ENCODE data around the gene C1RL. TPM values are rescaled to one million over a fixed set of nuclear protein-coding genes. Genes with fewer than 3 reads are reported as not detected.

The C1RL gene
- total RNA-seq, 1 experiment from 2014 or later = 17.7 TPM

DNA sequence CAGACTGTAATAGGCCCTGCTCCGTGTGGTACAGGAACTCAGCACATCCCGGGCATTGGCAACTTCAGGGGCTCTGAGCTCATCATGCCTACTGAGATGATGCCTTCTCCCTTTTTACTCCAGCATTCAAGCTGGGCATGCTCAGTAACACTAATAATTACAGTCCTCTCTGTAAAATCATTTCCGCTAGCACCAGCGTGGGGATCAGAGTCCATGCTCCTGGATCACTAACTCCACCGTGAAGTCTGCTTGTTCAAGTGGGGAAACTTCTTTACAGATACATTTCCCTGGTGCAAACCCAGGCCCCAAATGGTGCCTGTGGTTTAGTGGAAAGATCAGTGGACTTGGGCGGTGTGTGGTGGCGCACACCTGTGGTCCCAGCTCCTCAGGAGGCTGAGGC is 37.9 kb upstream of the C1RL start (continued):
- TF ChIP-seq, protein P1, sequence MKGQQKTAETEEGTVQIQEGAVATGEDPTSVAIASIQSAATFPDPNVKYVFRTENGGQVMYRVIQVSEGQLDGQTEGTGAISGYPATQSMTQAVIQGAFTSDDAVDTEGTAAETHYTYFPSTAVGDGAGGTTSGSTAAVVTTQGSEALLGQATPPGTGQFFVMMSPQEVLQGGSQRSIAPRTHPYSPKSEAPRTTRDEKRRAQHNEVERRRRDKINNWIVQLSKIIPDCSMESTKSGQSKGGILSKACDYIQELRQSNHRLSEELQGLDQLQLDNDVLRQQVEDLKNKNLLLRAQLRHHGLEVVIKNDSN (CRISPR knock-in tag; IDR thresholded peaks at IDR 0.05) = no peak
- TF ChIP-seq TP53 (CRISPR knock-in tag; IDR thresholded peaks at IDR 0.05) (no peak), ZNF281 (CRISPR knock-in tag; IDR thresholded peaks at IDR 0.05) (no peak), FOXK1 (CRISPR knock-in tag; IDR thresholded peaks at IDR 0.05) (no peak), SP1 (CRISPR knock-in tag; conservative IDR thresholded peaks at IDR 0.05) (no peak), NR1H2 (CRISPR knock-in tag; IDR thresholded peaks at IDR 0.05) (no peak)

DNA sequence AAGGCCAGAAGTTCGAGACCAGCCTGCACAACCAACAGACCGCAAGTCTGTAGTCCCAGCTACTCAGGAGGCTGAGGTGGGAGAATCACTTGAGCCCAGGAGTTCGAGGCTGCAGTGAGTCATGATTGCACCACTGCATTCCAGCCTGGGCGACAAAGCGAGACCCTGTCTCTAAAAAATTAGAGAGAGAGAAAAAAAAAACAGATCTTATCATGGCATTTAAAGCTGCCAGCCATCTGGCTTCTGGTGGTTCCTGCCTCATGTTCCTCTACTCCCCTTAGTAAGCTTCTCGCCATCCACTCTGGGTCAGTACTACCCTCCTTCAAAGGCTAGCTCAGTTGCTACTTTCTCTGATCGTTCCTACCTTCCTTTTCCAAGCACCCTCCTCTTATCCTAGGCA is 37.2 kb upstream of the C1RL start:
- Mint-ChIP-seq H3K36me3 (peaks cover 8% of the 10 kb centered on the region), H3K4me3 (no peak overlapping the region), H3K4me1 (no peaks in the 10 kb centered on the region), H3K9me3 (no peaks in the 10 kb centered on the region), H3K27ac (no peak overlapping the region), H3K27me3 (ENCODE audit: low read depth) (no peaks in the 10 kb centered on the region)
- POLR2A ChIA-PET = no interaction called here
- TF ChIP-seq ZNF396 (CRISPR knock-in tag; IDR thresholded peaks at IDR 0.05; ENCODE audit: borderline replicate concordance) (no peak), HMGA2 (CRISPR knock-in tag; IDR thresholded peaks at IDR 0.05) (no peak), PRRX2 (CRISPR knock-in tag; IDR thresholded peaks at IDR 0.05) (no peak), ZNF281 (CRISPR knock-in tag; IDR thresholded peaks at IDR 0.05) (no peak), TEAD4 (CRISPR knock-in tag; IDR thresholded peaks at IDR 0.05) (no peak), ZNF425 (CRISPR knock-in tag; conservative IDR thresholded peaks at IDR 0.05) (no peak), GTF2I (CRISPR knock-in tag; conservative IDR thresholded peaks at IDR 0.05) (no peak), ESRRA (CRISPR knock-in tag; IDR thresholded peaks at IDR 0.05; ENCODE audit: borderline replicate concordance) (no peak), FOXK1 (CRISPR knock-in tag; IDR thresholded peaks at IDR 0.05) (no peak), ZNF219 (CRISPR knock-in tag; IDR thresholded peaks at IDR 0.05; ENCODE audit: borderline replicate concordance) (no peak), SOX15 (CRISPR knock-in tag; IDR thresholded peaks at IDR 0.05) (no peak)
- TF ChIP-seq, protein P2, sequence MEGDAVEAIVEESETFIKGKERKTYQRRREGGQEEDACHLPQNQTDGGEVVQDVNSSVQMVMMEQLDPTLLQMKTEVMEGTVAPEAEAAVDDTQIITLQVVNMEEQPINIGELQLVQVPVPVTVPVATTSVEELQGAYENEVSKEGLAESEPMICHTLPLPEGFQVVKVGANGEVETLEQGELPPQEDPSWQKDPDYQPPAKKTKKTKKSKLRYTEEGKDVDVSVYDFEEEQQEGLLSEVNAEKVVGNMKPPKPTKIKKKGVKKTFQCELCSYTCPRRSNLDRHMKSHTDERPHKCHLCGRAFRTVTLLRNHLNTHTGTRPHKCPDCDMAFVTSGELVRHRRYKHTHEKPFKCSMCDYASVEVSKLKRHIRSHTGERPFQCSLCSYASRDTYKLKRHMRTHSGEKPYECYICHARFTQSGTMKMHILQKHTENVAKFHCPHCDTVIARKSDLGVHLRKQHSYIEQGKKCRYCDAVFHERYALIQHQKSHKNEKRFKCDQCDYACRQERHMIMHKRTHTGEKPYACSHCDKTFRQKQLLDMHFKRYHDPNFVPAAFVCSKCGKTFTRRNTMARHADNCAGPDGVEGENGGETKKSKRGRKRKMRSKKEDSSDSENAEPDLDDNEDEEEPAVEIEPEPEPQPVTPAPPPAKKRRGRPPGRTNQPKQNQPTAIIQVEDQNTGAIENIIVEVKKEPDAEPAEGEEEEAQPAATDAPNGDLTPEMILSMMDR (IDR thresholded peaks at IDR 0.05) = no peak
- DNase-seq (ENCODE audit: low spot score) = no peak
- CTCF ChIA-PET = interaction anchor here (0.5 to 2.5 kb wide), 4 partner anchors 9 to 52 kb away, joined by 3 to 24 read pairs (median 11); partner anchors contain the start of gene PEX5
- no peak for ATAC-seq

Measured in WTC11 (cell line).